ENCODE results near the gene ACTR10. TPM values are rescaled to one million over a fixed set of nuclear protein-coding genes. Genes with fewer than 3 reads are reported as not detected.
A peak's percentile ranks its signal among the peaks of the same experiment; 100 is the strongest.

Gene ACTR10
- total and polyA plus RNA-seq, 2 donors (not counting 1 experiment from before 2014, with no cell fraction given), result 50.7 to 121 TPM

- H3K36me3 ChIP-seq (ENCODE audit: control insufficient read depth, insufficient read depth, low read length), result no peaks in the 10 kb centered on the region
- H3K4me1 ChIP-seq (ENCODE audit: control insufficient read depth, extremely low read depth, insufficient read depth, low read length), result peaks cover 10% of the 10 kb centered on the region
- no peak overlapping the region for H3K9ac ChIP-seq (ENCODE audit: insufficient read depth, low read length)
- H4K20me1 ChIP-seq (ENCODE audit: control insufficient read depth, extremely low read depth, insufficient read depth, low read length), result no peaks in the 10 kb centered on the region
- no peak overlapping the region for H3K4me3 ChIP-seq (replicated peaks in 1 of 4; ENCODE audit: control extremely low read depth in 1 of 4, insufficient read depth in 1 of 4, low read depth in 3 of 4, low read length in 4 of 4)
- no peak overlapping the region for H3K4me2 ChIP-seq (ENCODE audit: extremely low read depth, insufficient read depth, low read length)
- no peaks in the 10 kb centered on the region for H3K79me2 ChIP-seq (ENCODE audit: control insufficient read depth, insufficient read depth, low read length)
- no peak overlapping the region for H2AFZ ChIP-seq (ENCODE audit: low read length)
- TF ChIP-seq EZH2 (IDR thresholded peaks at IDR 0.05; ENCODE audit: low read length, missing control alignments) (no peak), CTCF (conservative IDR thresholded peaks at IDR 0.05 in 1 of 2, IDR thresholded peaks at IDR 0.05 in 1 of 2; ENCODE audit: low read depth in 1 of 2, low read length in 2 of 2) (no peak)
- H3K27me3 ChIP-seq (ENCODE audit: control insufficient read depth, insufficient read depth, low read length), result no peaks in the 10 kb centered on the region
- no peak overlapping the region for H3K27ac ChIP-seq (ENCODE audit: insufficient read depth, low read length)
- no peak for DNase-seq (ENCODE audit: low read depth in 2 of 2)
- H3K9me3 ChIP-seq (ENCODE audit: control insufficient read depth, insufficient read depth, low read depth, low read length), result no peaks in the 10 kb centered on the region
Measured at GRCh38 chr14:58167057-58167456, 32.9 kb upstream of the ACTR10 start.

GRCh38 chr14:58167891-58168290, 32.1 kb upstream of the ACTR10 start:
- Histone ChIP-seq H3K4me2 (ENCODE audit: extremely low read depth, insufficient read depth, low read length) (no peak overlapping the region), H3K9me3 (ENCODE audit: control insufficient read depth, insufficient read depth, low read depth, low read length) (no peaks in the 10 kb centered on the region), H3K79me2 (ENCODE audit: control insufficient read depth, insufficient read depth, low read length) (no peaks in the 10 kb centered on the region), H3K4me1 (ENCODE audit: control insufficient read depth, extremely low read depth, insufficient read depth, low read length) (peaks cover 10% of the 10 kb centered on the region), H3K36me3 (ENCODE audit: control insufficient read depth, insufficient read depth, low read length) (no peaks in the 10 kb centered on the region), H3K9ac (ENCODE audit: insufficient read depth, low read length) (no peak overlapping the region), H3K4me3 (replicated peaks in 1 of 4; ENCODE audit: control extremely low read depth in 1 of 4, insufficient read depth in 1 of 4, low read depth in 3 of 4, low read length in 4 of 4) (no peak overlapping the region), H2AFZ (ENCODE audit: low read length) (no peak overlapping the region), H3K27ac (ENCODE audit: insufficient read depth, low read length) (no peak overlapping the region), H4K20me1 (ENCODE audit: control insufficient read depth, extremely low read depth, insufficient read depth, low read length) (no peaks in the 10 kb centered on the region), H3K27me3 (ENCODE audit: control insufficient read depth, insufficient read depth, low read length) (no peaks in the 10 kb centered on the region)
- TF ChIP-seq CTCF (conservative IDR thresholded peaks at IDR 0.05 in 1 of 2, IDR thresholded peaks at IDR 0.05 in 1 of 2; ENCODE audit: low read depth in 1 of 2, low read length in 2 of 2) (no peak), EZH2 (IDR thresholded peaks at IDR 0.05; ENCODE audit: low read length, missing control alignments) (no peak)
- no peak for DNase-seq (ENCODE audit: low read depth in 2 of 2)

GRCh38 chr14:58171090-58171489, 28.9 kb upstream of the ACTR10 start:
- Histone ChIP-seq H2AFZ (ENCODE audit: low read length) (peak overlapping the region; percentile 11), H3K27me3 (ENCODE audit: control insufficient read depth, insufficient read depth, low read length) (no peaks in the 10 kb centered on the region), H3K4me3 (replicated peaks in 1 of 4; ENCODE audit: control extremely low read depth in 1 of 4, insufficient read depth in 1 of 4, low read depth in 3 of 4, low read length in 4 of 4) (no peak overlapping the region), H3K79me2 (ENCODE audit: control insufficient read depth, insufficient read depth, low read length) (no peaks in the 10 kb centered on the region), H3K27ac (ENCODE audit: insufficient read depth, low read length) (no peak overlapping the region), H3K4me1 (ENCODE audit: control insufficient read depth, extremely low read depth, insufficient read depth, low read length) (peaks cover 8% of the 10 kb centered on the region), H4K20me1 (ENCODE audit: control insufficient read depth, extremely low read depth, insufficient read depth, low read length) (no peaks in the 10 kb centered on the region), H3K9ac (ENCODE audit: insufficient read depth, low read length) (no peak overlapping the region), H3K4me2 (ENCODE audit: extremely low read depth, insufficient read depth, low read length) (peak overlapping the region; percentile 48), H3K36me3 (ENCODE audit: control insufficient read depth, insufficient read depth, low read length) (no peaks in the 10 kb centered on the region), H3K9me3 (ENCODE audit: control insufficient read depth, insufficient read depth, low read depth, low read length) (no peaks in the 10 kb centered on the region)
- TF ChIP-seq EZH2 (IDR thresholded peaks at IDR 0.05; ENCODE audit: low read length, missing control alignments), result no peak
- TF ChIP-seq CTCF (conservative IDR thresholded peaks at IDR 0.05 in 1 of 2, IDR thresholded peaks at IDR 0.05 in 1 of 2; ENCODE audit: low read depth in 1 of 2, low read length in 2 of 2), result no peak
- DNase-seq (ENCODE audit: low read depth in 2 of 2), result peak; percentile 79 to 83

All from fibroblast of lung (primary cell).